HFFc6 (cell line): Measurements from ENCODE around the gene KLK6. TPM values are rescaled to one million over a fixed set of nuclear protein-coding genes. Genes with fewer than 3 reads are reported as not detected.

Experiments used
- DNase-seq: peaks from one replicate; pipeline ENCODE4 v3.0.0-alpha.2; 2018
- H3K27ac Mint-ChIP-seq: 2 replicates; pipeline ENCODE4 v1.8.0; 2020; ENCODE audit warnings: mild to moderate bottlenecking, mixed read lengths
- H3K27me3 Mint-ChIP-seq: 2 replicates; pipeline ENCODE4 v1.8.0; 2021; ENCODE audit warnings: mild to moderate bottlenecking, moderate library complexity, mixed read lengths; ENCODE audit not compliant: insufficient read depth
- H3K36me3 Mint-ChIP-seq: 2 replicates; pipeline ENCODE4 v1.8.0; 2021; ENCODE audit warnings: low read depth, mixed read lengths
- H3K4me1 Mint-ChIP-seq: 2 replicates; pipeline ENCODE4 v1.8.0; 2020; ENCODE audit warnings: low read depth, mixed read lengths
- H3K4me3 Mint-ChIP-seq: 2 replicates; pipeline ENCODE4 v1.8.0; 2020; ENCODE audit warnings: mild to moderate bottlenecking, moderate library complexity, mixed read lengths
- H3K9me3 Mint-ChIP-seq: 2 replicates; pipeline ENCODE4 v1.8.0; 2020; ENCODE audit warnings: mild to moderate bottlenecking, mixed read lengths
- total RNA-seq, 6 experiments: library from RNA; stranded (reverse); fragmentation: NEBNext Ultra II Directional; extraction: Animal tissue kit (Norgen Biotek cat#: 25700); gene quantifications; 2 replicates in 1 of 6; 3 replicates in 5 of 6; pipeline ENCODE4 v1.2.3, GENCODE V29; 2021
- TF ChIP-seq, protein P1 (sequence below): fragments of 200-600 bp; sonication (generic); IDR thresholded peaks from 2 replicates; pipeline ENCODE4 v1.5.0; 2021; ENCODE audit warnings: antibody characterized with exemption, mild to moderate bottlenecking

KLK6 gene
- total RNA-seq, 6 experiments from 2014 or later, result not detected

DNA sequence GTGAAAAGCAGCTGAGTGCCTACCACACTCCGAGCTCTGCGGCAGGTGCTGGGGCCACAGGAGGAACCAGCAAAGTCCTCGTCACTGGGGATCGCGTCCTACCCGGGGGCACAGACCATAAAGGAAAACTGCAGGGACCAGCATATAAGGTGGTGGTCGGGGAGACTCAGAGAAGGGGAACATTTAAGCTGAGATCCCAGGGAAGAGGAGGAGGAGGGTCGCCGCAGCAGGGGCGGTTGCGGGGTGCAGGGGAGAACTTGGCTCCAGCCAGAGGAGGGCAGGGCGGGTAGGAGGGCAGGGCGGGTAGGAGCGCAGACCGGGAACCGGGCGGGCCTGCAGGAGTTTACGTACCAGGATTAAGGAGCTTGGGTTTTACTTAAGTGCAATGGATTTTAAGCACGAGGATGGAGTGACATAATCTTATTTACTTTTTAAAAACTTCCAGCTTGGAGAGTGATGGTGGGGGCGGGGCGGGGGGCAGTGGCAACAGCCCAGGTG lies 57.2 kb downstream of the KLK6 start:
- Mint-ChIP-seq H3K27ac (no peak overlapping the region), H3K4me1 (no peaks in the 10 kb centered on the region), H3K9me3 (no peaks in the 10 kb centered on the region), H3K27me3 (peaks cover 38% of the 10 kb centered on the region), H3K36me3 (no peaks in the 10 kb centered on the region), H3K4me3 (no peak overlapping the region)
- DNase-seq, result no peak
- TF ChIP-seq, protein P1, sequence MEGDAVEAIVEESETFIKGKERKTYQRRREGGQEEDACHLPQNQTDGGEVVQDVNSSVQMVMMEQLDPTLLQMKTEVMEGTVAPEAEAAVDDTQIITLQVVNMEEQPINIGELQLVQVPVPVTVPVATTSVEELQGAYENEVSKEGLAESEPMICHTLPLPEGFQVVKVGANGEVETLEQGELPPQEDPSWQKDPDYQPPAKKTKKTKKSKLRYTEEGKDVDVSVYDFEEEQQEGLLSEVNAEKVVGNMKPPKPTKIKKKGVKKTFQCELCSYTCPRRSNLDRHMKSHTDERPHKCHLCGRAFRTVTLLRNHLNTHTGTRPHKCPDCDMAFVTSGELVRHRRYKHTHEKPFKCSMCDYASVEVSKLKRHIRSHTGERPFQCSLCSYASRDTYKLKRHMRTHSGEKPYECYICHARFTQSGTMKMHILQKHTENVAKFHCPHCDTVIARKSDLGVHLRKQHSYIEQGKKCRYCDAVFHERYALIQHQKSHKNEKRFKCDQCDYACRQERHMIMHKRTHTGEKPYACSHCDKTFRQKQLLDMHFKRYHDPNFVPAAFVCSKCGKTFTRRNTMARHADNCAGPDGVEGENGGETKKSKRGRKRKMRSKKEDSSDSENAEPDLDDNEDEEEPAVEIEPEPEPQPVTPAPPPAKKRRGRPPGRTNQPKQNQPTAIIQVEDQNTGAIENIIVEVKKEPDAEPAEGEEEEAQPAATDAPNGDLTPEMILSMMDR, result no peak

DNA sequence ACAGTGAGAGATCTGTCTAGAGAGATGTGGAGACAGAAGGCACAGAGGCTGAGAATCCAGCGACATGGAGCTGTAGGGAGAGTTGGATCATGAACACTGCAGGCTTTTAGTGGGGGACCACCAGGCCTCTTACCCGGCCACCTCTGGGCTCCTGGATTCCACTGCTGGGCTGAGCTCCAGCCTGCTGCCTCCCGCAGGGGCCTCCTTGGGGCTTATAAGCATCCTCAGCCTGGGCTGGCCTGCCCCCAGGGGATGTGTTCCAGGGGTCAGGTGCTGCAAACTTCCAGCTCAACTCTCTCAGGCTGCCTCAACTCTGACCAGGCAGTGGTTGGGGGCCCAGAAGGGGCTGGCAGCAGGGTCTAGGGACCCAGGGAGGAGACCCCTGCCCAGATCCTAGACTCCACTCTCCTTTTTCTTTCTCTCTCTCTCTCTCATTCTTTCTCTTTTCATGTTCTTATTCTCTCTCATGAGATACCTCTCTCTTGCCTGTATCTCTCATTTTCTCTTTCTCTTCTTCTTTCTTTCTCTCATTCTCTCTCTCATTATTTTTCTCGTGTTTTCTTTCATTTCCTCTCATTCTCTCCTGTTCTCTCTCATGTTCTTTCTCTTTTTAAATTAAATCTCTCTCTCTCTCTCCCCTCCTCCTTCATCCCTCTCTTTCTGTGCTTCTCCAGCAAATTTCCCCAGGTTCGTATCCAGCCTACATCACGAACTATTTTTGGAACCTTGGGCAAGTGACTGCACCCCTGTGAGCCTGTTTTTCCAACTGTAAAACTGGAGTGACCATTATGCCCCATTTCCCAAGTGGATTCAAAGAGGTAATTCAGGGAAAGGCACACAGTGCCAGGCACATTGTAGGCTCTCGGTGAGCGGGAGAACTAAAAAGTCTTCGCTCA lies 57.9 kb downstream of the KLK6 start, which contains the start of gene KLK4:
Gene KLK4, minus strand, starts transcription at position 190 of the 896 bp plus-strand sequence. CDS start 657 bp downstream, outside the sequence.
- H3K9me3 Mint-ChIP-seq, result no peaks in the 10 kb centered on the region
- H3K27ac Mint-ChIP-seq, result no peak within 1 kb of the TSS
- peaks cover 36% of the 10 kb centered on the region for H3K27me3 Mint-ChIP-seq
- no peak within 1 kb of the TSS for H3K4me3 Mint-ChIP-seq
- H3K36me3 Mint-ChIP-seq, result no peaks in the 10 kb centered on the region
- DNase-seq, result no peak
- TF ChIP-seq, protein P1, result no peak
- H3K4me1 Mint-ChIP-seq, result no peaks in the 10 kb centered on the region

DNA sequence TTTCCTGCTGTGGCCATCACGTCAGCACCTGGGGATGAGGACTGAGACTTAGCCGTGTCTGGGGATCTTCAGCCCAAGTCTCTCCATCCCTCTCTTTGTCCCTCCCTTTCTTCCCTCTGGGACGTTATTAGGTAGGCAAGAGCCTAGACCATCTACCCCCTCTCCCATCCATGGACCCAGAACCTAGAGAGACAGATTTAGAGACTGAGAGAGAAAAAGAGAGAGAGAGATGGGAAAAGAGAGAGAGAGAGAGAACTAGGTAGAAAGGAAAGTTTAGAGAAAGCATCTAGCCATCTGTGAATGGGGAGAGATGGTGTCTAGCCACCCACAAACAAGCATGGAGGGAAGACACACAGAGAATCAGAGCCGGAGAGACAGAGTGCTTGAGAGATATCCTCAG lies 58.7 kb downstream of the KLK6 start:
- no peak overlapping the region for H3K27ac Mint-ChIP-seq
- TF ChIP-seq, protein P1, result no peak
- no peak for DNase-seq
- H3K4me1 Mint-ChIP-seq, result no peaks in the 10 kb centered on the region
- peaks cover 38% of the 10 kb centered on the region for H3K27me3 Mint-ChIP-seq
- H3K4me3 Mint-ChIP-seq, result no peak overlapping the region
- no peaks in the 10 kb centered on the region for H3K9me3 Mint-ChIP-seq
- no peaks in the 10 kb centered on the region for H3K36me3 Mint-ChIP-seq

DNA sequence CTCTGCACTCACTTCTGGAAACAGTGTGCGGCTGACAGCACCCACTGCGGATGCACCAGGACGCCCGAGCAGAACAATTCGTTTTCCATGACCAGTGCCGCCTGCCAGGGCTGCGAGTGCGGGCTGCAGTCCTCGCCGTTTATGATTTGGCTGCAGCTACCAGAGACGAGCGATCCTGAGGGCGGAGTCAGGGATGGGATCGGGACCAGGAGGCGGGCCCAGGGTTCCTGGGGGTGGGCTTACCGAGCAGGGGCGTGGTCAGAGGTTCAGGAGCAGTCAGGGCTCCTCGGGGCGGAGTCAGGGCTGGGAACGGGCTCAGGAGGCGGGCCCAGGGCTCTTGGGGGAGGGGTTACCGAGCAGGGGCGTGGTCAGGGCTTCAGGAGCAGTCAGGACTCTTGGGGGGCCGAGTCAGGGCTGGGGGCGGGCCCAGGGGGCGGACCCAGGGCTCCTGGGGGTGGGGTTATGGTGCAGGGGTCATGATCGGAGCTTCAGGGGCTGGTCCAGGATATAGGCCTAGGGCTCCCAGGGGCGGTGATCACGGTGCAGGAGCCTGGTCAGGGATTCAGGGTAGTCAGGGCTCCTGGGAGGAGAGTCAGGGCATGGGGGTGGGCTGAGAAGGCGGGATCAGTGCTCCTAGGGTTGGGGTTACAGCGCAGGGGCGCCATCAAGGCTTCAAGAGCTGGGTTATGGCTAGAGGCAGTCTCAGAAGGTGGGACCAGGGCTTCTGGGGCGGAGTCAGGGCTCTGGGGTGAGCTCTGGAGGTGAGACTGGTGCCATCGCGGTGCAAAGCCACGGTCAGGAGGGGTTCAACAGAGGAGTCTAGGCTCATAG lies 59.9 kb downstream of the KLK6 start:
- H3K36me3 Mint-ChIP-seq, result no peaks in the 10 kb centered on the region
- DNase-seq, result no peak
- H3K4me3 Mint-ChIP-seq, result no peak overlapping the region
- TF ChIP-seq, protein P1, result no peak
- H3K27ac Mint-ChIP-seq, result no peak overlapping the region
- H3K9me3 Mint-ChIP-seq, result no peaks in the 10 kb centered on the region
- H3K27me3 Mint-ChIP-seq, result peaks cover 38% of the 10 kb centered on the region
- H3K4me1 Mint-ChIP-seq, result no peaks in the 10 kb centered on the region

Other genes starting within 250 kb of the KLK6 start
- gene SHANK1, start 249.8 kb downstream of the KLK6 start, total RNA-seq, result 10 to 100 TPM in 4 of 6 experiments, 1 to 10 TPM in 2; 5.4 to 16.7 (median 14.7) TPM
- gene CLEC11A, start 246.2 kb downstream of the KLK6 start, total RNA-seq, result 100 to 1,000 TPM; 140 to 182 (median 164) TPM
- not detected for gene GPR32, start 199.1 kb downstream of the KLK6 start, total RNA-seq
- gene ACP4, start 179.2 kb downstream of the KLK6 start, total RNA-seq, result not detected
- gene KLK1, start 145.8 kb downstream of the KLK6 start, total RNA-seq, result not detected
- not detected for gene KLK15, start 136.0 kb downstream of the KLK6 start, total RNA-seq
- gene KLK3, start 114.7 kb downstream of the KLK6 start, total RNA-seq, result not detected
- gene KLK2, start 96.2 kb downstream of the KLK6 start, total RNA-seq, result not detected
- not detected for gene KLK4, start 58.2 kb downstream of the KLK6 start, total RNA-seq
- not detected for gene KLK5, start 16.6 kb downstream of the KLK6 start, total RNA-seq
- not detected for gene KLK7, start 14.3 kb upstream of the KLK6 start, total RNA-seq
- not detected for gene KLK8, start 32.0 kb upstream of the KLK6 start, total RNA-seq
- not detected for gene KLK10, start 50.1 kb upstream of the KLK6 start, total RNA-seq
- not detected for gene KLK11, start 57.0 kb upstream of the KLK6 start, total RNA-seq
- not detected for gene KLK12, start 65.4 kb upstream of the KLK6 start, total RNA-seq
- not detected for gene KLK13, start 95.5 kb upstream of the KLK6 start, total RNA-seq
- gene KLK14, start 113.3 kb upstream of the KLK6 start, total RNA-seq, result under 1 TPM in 1 of 6 experiments, not detected in 5; 0.23 TPM
- 1 to 10 TPM; 5.0 to 8.9 (median 5.9) TPM for gene CTU1, start 138.8 kb upstream of the KLK6 start, total RNA-seq
- gene SIGLEC9, start 155.3 kb upstream of the KLK6 start, total RNA-seq, result not detected
- not detected for gene SIGLEC7, start 172.7 kb upstream of the KLK6 start, total RNA-seq